ENCODE data around the gene BPIFB3. TPM values are rescaled to one million over a fixed set of nuclear protein-coding genes. Genes with fewer than 3 reads are reported as not detected.
A peak's percentile ranks its signal among the peaks of the same experiment; 100 is the strongest.

BPIFB3 gene
- total and polyA plus RNA-seq, 2 of the 13 experiments (the other 11 are each of a cell fraction or from before 2014, with no cell fraction given): 0.09 TPM; not detected in 1

GRCh38 chr20:33111306-33111705 lies 57.6 kb downstream of the BPIFB3 start:
- FAIRE-seq (no peak), ATAC-seq (no peak; the same call in 2 of the 3 replicates), DNase-seq (ENCODE audit: low spot score) (no peak)
- Histone ChIP-seq H4K20me1 (ENCODE audit: insufficient read depth, low read length) (no peaks in the 10 kb centered on the region), H2AFZ (ENCODE audit: low read length) (no peak overlapping the region), H3K9me3 (ENCODE audit: low read length) (no peaks in the 10 kb centered on the region), H3K27me3 (ENCODE audit: control insufficient read depth in 1 of 2, insufficient read depth in 2 of 2, low read length in 2 of 2) (0 out of 5 replicates have a peak, but pooled peaks cover 0 to 3% of the 10 kb centered on the region in 2 experiments), H3K9ac (ENCODE audit: insufficient read depth, low read depth, low read length) (no peak overlapping the region), H3K4me1 (ENCODE audit: insufficient read depth, low read length) (peaks cover 5% of the 10 kb centered on the region), H3K79me2 (ENCODE audit: insufficient read depth, low read length) (no peaks in the 10 kb centered on the region), H3K27ac (ENCODE audit: extremely low read length, insufficient read depth, low read length) (no peak overlapping the region), H3K4me3 (replicated peaks in 1 of 3; ENCODE audit: insufficient read depth in 1 of 3, low read depth in 2 of 3, low read length in 3 of 3) (no peak overlapping the region), H3K36me3 (replicated peaks in 1 of 2; ENCODE audit: control insufficient read depth in 1 of 2, insufficient read depth in 2 of 2, low read length in 2 of 2) (no peaks in the 10 kb centered on the region), H3K4me2 (ENCODE audit: low read depth, low read length) (no peak overlapping the region)
- POLR2A ChIA-PET: no interaction called here
- in situ Hi-C loops (cut with HindIII; ENCODE audit: extremely low pct_ligation_motif_present, low pct_unique_long_range_greater_than_20kb) (no loop called here), intact Hi-C loops (cut with micrococcal nuclease; ENCODE audit: unreplicated experiment) (no loop called here)
- 57% methylated on average over 5 of the region's 5 CpGs for WGBS (ENCODE audit: low lambda C conversion rate)
- TF ChIP-seq MATR3 (CRISPR knock-in tag; IDR thresholded peaks at IDR 0.05): no peak
- TF ChIP-seq ZNF264 (CRISPR knock-in tag; IDR thresholded peaks at IDR 0.05): no peak
- TF ChIP-seq NFE2L1 (CRISPR knock-in tag; IDR thresholded peaks at IDR 0.05; ENCODE audit: borderline replicate concordance): no peak
- no peak for TF ChIP-seq ZNF496 (CRISPR knock-in tag; IDR thresholded peaks at IDR 0.05; ENCODE audit: insufficient replicate concordance)
- no peak for TF ChIP-seq FOXC1 (CRISPR knock-in tag; IDR thresholded peaks at IDR 0.05; ENCODE audit: borderline replicate concordance)
- TF ChIP-seq MTF2 (CRISPR knock-in tag; IDR thresholded peaks at IDR 0.05; ENCODE audit: borderline replicate concordance): no peak
- TF ChIP-seq CENPX (CRISPR knock-in tag; IDR thresholded peaks at IDR 0.05): no peak
- CTCF ChIA-PET (ENCODE audit: low intra/inter-chr PET ratio, low total read pairs): no interaction called here
- BruUV-seq (replicated peaks): no TSS peak

- Histone ChIP-seq H3K4me3 (replicated peaks in 1 of 3; ENCODE audit: insufficient read depth in 1 of 3, low read depth in 2 of 3, low read length in 3 of 3) (no peak overlapping the region), H3K27me3 (ENCODE audit: control insufficient read depth in 1 of 2, insufficient read depth in 2 of 2, low read length in 2 of 2) (0 out of 5 replicates have a peak, but pooled peaks cover 0 to 3% of the 10 kb centered on the region in 2 experiments), H3K9me3 (ENCODE audit: low read length) (no peaks in the 10 kb centered on the region), H2AFZ (ENCODE audit: low read length) (no peak overlapping the region), H3K9ac (ENCODE audit: insufficient read depth, low read depth, low read length) (no peak overlapping the region), H3K36me3 (replicated peaks in 1 of 2; ENCODE audit: control insufficient read depth in 1 of 2, insufficient read depth in 2 of 2, low read length in 2 of 2) (no peaks in the 10 kb centered on the region), H3K79me2 (ENCODE audit: insufficient read depth, low read length) (no peaks in the 10 kb centered on the region), H4K20me1 (ENCODE audit: insufficient read depth, low read length) (no peaks in the 10 kb centered on the region), H3K27ac (ENCODE audit: extremely low read length, insufficient read depth, low read length) (no peak overlapping the region), H3K4me1 (ENCODE audit: insufficient read depth, low read length) (no peaks in the 10 kb centered on the region), H3K4me2 (ENCODE audit: low read depth, low read length) (no peak overlapping the region)
- no peak for FAIRE-seq
- intact Hi-C loops (cut with micrococcal nuclease; ENCODE audit: unreplicated experiment) (no loop called here), in situ Hi-C loops (cut with HindIII; ENCODE audit: extremely low pct_ligation_motif_present, low pct_unique_long_range_greater_than_20kb) (no loop called here)
- WGBS (ENCODE audit: low lambda C conversion rate): 25% methylated on average over 7 of the region's 7 CpGs
- POLR2A ChIA-PET: no interaction called here
- CTCF ChIA-PET (ENCODE audit: low intra/inter-chr PET ratio, low total read pairs): no interaction called here
- no peak for DNase-seq (ENCODE audit: low spot score)
- no TSS peak for BruUV-seq (replicated peaks)
- ATAC-seq: peak; percentile 36
- no peak for TF ChIP-seq ZSCAN30 (CRISPR knock-in tag; IDR thresholded peaks at IDR 0.05)
- no peak for TF ChIP-seq KMT2B (CRISPR knock-in tag; IDR thresholded peaks at IDR 0.05)
- TF ChIP-seq MTERF4 (CRISPR knock-in tag; IDR thresholded peaks at IDR 0.05): 0 out of 2 replicates have a peak, but pooled peaks have one; percentile 27
- TF ChIP-seq GZF1 (CRISPR knock-in tag; IDR thresholded peaks at IDR 0.05): peak; percentile 96
- TF ChIP-seq ZNF292 (CRISPR knock-in tag; IDR thresholded peaks at IDR 0.05; ENCODE audit: borderline replicate concordance, low read depth): no peak
- no peak for TF ChIP-seq SP140L (CRISPR knock-in tag; IDR thresholded peaks at IDR 0.05; ENCODE audit: borderline replicate concordance)
- TF ChIP-seq TBX3 (IDR thresholded peaks at IDR 0.05; ENCODE audit: borderline replicate concordance): no peak
- no peak for TF ChIP-seq ZNF768 (CRISPR knock-in tag; IDR thresholded peaks at IDR 0.05)
- no peak for TF ChIP-seq HMGXB4 (CRISPR knock-in tag; IDR thresholded peaks at IDR 0.05; ENCODE audit: borderline replicate concordance in 1 of 2, low read depth in 1 of 2)
Observed at GRCh38 chr20:33112547-33113386, 59.1 kb downstream of the BPIFB3 start.
